ENCODE results near the gene SLC25A23. TPM values are rescaled to one million over a fixed set of nuclear protein-coding genes. Genes with fewer than 3 reads are reported as not detected.

SLC25A23 gene
- total and polyA plus RNA-seq, 2 experiments from 2014 or later, result 25.7 to 96.4 TPM

GRCh38 chr19:6416658-6417405, 42.8 kb downstream of the SLC25A23 start (continued):
- TF ChIP-seq, protein P1, sequence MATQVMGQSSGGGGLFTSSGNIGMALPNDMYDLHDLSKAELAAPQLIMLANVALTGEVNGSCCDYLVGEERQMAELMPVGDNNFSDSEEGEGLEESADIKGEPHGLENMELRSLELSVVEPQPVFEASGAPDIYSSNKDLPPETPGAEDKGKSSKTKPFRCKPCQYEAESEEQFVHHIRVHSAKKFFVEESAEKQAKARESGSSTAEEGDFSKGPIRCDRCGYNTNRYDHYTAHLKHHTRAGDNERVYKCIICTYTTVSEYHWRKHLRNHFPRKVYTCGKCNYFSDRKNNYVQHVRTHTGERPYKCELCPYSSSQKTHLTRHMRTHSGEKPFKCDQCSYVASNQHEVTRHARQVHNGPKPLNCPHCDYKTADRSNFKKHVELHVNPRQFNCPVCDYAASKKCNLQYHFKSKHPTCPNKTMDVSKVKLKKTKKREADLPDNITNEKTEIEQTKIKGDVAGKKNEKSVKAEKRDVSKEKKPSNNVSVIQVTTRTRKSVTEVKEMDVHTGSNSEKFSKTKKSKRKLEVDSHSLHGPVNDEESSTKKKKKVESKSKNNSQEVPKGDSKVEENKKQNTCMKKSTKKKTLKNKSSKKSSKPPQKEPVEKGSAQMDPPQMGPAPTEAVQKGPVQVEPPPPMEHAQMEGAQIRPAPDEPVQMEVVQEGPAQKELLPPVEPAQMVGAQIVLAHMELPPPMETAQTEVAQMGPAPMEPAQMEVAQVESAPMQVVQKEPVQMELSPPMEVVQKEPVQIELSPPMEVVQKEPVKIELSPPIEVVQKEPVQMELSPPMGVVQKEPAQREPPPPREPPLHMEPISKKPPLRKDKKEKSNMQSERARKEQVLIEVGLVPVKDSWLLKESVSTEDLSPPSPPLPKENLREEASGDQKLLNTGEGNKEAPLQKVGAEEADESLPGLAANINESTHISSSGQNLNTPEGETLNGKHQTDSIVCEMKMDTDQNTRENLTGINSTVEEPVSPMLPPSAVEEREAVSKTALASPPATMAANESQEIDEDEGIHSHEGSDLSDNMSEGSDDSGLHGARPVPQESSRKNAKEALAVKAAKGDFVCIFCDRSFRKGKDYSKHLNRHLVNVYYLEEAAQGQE (IDR thresholded peaks at IDR 0.05; ENCODE audit: unreplicated experiment), result no peak
- TF ChIP-seq POLR2AphosphoS5 (IDR thresholded peaks at IDR 0.05; ENCODE audit: low read depth) (no peak), CTCF (conservative IDR thresholded peaks at IDR 0.05; ENCODE audit: low read depth in 2 of 2) (no peak), ZNF114 (CRISPR knock-in tag; IDR thresholded peaks at IDR 0.05) (no peak), ETS1 (IDR thresholded peaks at IDR 0.05) (no peak), STAT1 (IDR thresholded peaks at IDR 0.05; ENCODE audit: unreplicated experiment) (no peak), EZH2 (IDR thresholded peaks at IDR 0.05; ENCODE audit: low read depth, unreplicated experiment) (no peak)

GRCh38 chr19:6415591-6416190, 43.9 kb downstream of the SLC25A23 start:
- H3K27ac Mint-ChIP-seq, result no peak overlapping the region
- peaks cover 24% of the 10 kb centered on the region; the same call in 1 of the 2 replicates for H4K20me1 ChIP-seq (replicated peaks; ENCODE audit: insufficient read depth)
- no peak for DNase-seq (ENCODE audit: low spot score)
- peaks cover 10% of the 10 kb centered on the region for H3K4me1 ChIP-seq (ENCODE audit: insufficient read depth)
- H3K27me3 Mint-ChIP-seq (ENCODE audit: insufficient read depth, low read depth, poor library complexity), result peaks cover 10% of the 10 kb centered on the region
- H3K4me1 Mint-ChIP-seq, result peaks cover 21% of the 10 kb centered on the region
- H3K9me2 ChIP-seq (ENCODE audit: insufficient read depth), result no peaks in the 10 kb centered on the region
- no peaks in the 10 kb centered on the region; the same call in 2 of the 3 replicates for H3K9me3 Mint-ChIP-seq
- no peak for ATAC-seq
- H3K36me3 Mint-ChIP-seq (ENCODE audit: low read depth), result peaks cover 76% of the 10 kb centered on the region
- no peak overlapping the region for H3K4me3 ChIP-seq
- H3K79me2 ChIP-seq (replicated peaks; ENCODE audit: insufficient read depth), result peaks cover 26% of the 10 kb centered on the region
- no peaks in the 10 kb centered on the region for H3K27me3 ChIP-seq (ENCODE audit: insufficient read depth)
- no peak for TF ChIP-seq NANOG (IDR thresholded peaks at IDR 0.05; ENCODE audit: borderline replicate concordance)
- no peak for TF ChIP-seq JUNB (IDR thresholded peaks at IDR 0.05; ENCODE audit: unreplicated experiment)
- TF ChIP-seq STAT1 (IDR thresholded peaks at IDR 0.05; ENCODE audit: unreplicated experiment), result no peak
- no peak overlapping the region for H2AFZ ChIP-seq
- H3F3A ChIP-seq (replicated peaks; ENCODE audit: low read depth), result peaks cover 24% of the 10 kb centered on the region
- H3K4me3 Mint-ChIP-seq, result no peak overlapping the region
- no peak overlapping the region; the same call in 1 of the 2 replicates for H3K27ac ChIP-seq (ENCODE audit: low read depth)
- H3K4me2 ChIP-seq, result no peak overlapping the region
- H3K36me3 ChIP-seq (ENCODE audit: insufficient read depth), result peaks cover 33% of the 10 kb centered on the region
